ENCODE results near the gene LRRC7.
A peak's percentile ranks its signal among the peaks of the same experiment; 100 is the strongest.
"Not testable (repeated sequence)": the region's sequence is repeated elsewhere in the genome, so short reads cannot be mapped to it uniquely, and the experiment has no call there.

LRRC7 gene

DNA sequence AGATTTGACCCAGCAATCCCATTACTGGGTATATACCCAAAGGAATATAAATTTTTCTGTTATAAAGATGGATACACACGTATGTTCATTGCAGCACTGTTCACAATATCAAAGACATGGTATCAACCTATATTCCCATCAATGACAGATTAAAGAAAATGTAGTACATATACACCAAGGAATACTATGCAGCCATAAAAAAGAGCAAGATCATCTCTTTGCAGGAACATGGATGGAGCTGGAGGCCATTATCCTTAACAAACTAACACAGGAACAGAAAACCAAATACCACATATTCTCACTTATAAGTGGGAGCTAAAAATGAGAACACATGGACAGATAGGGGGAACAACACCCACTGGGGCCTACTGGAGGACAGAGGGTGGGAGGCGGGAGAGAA lies 394.7 kb downstream of the LRRC7 start:
- not testable (repeated sequence) for DNase-seq (ENCODE audit: low read depth in 2 of 2)

GRCh38 chr1:69967245-69967766 lies 399.6 kb downstream of the LRRC7 start:
- DNase-seq (ENCODE audit: low read depth in 2 of 2) = no peak

DNA sequence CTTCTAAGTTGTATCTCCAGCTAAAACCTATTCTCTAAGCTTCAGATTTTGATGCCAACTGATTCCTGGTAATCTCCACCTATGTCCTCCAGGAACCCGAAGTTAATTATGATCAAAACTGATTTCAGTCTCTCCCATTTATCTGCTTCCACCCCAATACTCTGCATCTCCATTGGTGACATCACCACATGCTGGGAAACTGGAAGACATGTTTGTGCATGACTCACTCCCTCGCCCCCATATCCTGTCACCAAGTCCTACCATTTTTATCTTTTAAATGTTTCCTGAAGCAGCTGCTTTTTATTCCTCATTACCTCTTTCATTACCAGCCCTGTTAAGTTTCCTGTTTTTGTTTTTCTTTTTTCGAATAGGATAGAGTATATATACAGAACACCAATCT lies 409.2 kb downstream of the LRRC7 start:
- DNase-seq (ENCODE audit: low read depth in 2 of 2) = no peak

GRCh38 chr1:69982992-69983391 lies 415.3 kb downstream of the LRRC7 start:
- DNase-seq (ENCODE audit: low read depth in 2 of 2) = peak in 1 of 2 experiments; percentile 23

DNA sequence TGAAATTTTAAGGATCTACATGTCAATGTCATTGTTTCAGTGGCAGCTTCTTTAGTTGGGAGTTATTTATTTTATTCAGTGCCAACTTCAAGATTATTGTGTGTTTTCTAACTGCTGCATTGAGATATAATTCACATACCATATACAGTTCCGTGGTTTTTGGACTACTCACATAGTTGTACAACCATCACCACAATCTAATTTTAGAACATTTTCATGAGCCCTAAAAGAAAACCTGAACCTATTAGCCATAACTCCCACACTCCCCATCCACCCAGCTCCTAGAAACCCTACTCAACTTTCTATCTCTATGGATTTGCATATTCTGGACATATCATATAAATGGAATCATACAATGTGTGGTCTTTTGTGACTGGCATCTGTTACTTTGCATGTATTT lies 417.7 kb downstream of the LRRC7 start:
- no peak for DNase-seq (ENCODE audit: low read depth in 2 of 2)

GRCh38 chr1:69985901-69986439 lies 418.2 kb downstream of the LRRC7 start:
- no peak for DNase-seq (ENCODE audit: low read depth in 2 of 2)

DNA sequence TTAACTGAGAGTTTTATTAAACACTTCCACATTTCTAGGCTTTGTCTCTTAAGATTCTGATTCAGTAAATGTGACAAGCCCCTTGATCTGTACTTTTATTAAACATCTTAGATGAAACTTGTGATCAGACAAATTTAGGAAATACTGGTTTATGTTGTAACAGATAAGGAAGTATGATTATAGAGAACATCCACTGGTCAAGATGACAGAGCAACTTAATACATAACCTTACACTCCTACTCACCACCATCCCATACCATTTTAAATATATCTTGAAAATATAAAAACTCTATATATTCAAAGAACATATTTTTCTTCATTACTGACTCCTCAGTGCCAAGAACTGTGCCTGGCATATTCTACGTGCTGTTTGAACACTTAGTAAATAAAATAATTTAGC lies 420.2 kb downstream of the LRRC7 start:
- no peak for DNase-seq (ENCODE audit: low read depth in 2 of 2)

DNA sequence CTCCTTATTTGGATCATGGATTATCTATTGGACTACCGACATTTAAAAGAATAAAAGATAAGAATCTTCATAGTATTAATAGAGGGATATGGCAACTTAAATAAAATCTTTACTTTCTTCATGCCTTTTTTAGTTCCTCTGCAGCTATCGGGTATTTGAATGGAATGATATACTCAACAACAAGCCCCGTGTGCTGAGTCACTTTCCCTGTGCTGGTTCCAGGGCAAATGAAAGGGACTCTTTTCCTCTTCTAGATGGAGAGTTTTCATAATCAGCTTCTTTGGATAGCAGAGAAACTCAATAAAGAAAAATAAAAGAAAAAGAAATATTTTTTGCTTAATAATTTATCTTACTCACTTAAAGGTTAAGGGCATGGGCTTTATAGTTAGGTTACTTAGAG lies 423.9 kb downstream of the LRRC7 start:
- no peak for DNase-seq (ENCODE audit: low read depth in 2 of 2)

- DNase-seq (ENCODE audit: low read depth in 2 of 2) = no peak
Observed at GRCh38 chr1:69992594-69992993, 424.9 kb downstream of the LRRC7 start.

- peak; percentile 47 for DNase-seq (ENCODE audit: low read depth in 2 of 2)
Observed at GRCh38 chr1:69993810-69994209, 426.1 kb downstream of the LRRC7 start.

DNA sequence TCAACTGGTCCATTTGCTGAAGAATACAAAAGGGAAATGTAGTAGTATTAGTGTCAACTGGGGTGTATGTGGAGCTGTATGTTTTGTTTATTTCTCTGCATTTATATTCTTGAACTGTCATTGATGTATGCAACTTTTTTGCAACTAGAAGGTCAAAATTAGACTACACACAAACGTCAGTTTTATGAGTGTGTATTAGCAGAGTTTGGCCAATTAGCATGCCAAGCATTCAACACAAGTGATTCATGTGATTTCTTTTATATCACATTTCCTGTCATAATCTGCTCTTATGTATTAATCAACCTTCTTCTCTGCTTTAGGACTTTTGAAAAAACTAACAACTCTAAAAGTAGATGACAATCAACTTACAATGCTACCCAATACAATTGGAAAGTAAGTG lies 426.5 kb downstream of the LRRC7 start:
- peak in 1 of 2 experiments; percentile 34 for DNase-seq (ENCODE audit: low read depth in 2 of 2)

GRCh38 chr1:69998847-69999246 lies 431.1 kb downstream of the LRRC7 start:
- DNase-seq (ENCODE audit: low read depth in 2 of 2) = no peak

DNA sequence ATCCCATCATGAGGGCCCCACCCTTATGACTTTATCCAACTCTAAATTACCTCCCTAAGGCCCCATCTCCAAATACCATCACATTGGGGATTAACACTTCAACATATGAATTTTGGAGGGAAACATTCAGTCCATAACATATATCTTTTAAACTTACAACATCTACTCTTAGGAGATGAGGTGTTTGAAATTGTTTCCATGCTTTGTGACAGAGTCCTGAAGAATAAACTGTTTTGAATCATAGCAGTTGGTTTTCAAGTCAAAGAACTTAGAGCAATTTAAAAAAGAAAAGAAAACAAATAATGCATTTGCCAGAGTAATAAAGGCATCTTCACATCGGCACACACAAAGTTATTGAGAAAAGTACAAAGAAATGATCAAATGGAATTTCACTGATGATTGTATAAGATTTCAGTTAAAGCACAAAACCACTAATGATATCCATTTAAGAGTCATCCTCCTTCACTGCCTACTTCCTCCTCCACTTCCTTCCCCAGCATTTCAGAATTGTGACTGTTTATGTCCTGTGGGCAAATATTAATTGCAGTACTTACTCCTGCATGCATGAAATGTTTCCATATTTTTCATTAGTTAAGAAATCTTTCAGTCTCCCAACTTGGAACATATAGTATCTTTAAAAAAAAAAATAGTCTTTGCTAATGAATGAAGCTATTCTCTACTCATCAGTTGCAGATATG lies 435.6 kb downstream of the LRRC7 start:
- DNase-seq (ENCODE audit: low read depth in 2 of 2) = no peak

DNA sequence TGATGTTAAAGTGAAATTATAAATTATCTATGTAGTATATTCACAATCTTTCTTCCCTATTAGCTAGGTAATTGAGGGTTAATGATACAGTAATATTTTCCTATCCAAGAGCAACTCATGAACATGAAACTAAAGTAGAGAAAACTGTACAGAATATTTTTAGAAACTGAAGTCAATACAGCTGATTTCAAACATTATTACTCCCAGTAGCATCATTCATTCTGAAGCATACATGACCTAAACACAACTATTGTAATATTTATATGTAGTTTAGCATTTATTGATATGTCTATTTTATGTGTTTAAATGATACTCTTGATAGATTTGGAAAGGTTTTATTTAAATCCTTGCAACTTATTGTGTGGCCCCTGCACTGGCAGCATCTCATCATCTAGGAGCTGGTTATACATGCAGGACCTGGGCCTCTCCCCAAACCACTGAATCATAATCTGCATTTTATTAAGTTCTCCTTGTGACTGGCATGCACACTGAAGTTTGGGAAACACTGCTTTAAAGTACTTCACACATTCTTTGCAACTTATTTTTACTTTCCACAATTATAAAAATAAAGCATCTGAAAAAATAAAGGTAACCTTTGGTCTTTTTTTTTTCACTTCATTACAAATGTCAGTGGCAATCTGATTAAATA lies 437.8 kb downstream of the LRRC7 start:
- DNase-seq (ENCODE audit: low read depth in 2 of 2) = no peak

DNA sequence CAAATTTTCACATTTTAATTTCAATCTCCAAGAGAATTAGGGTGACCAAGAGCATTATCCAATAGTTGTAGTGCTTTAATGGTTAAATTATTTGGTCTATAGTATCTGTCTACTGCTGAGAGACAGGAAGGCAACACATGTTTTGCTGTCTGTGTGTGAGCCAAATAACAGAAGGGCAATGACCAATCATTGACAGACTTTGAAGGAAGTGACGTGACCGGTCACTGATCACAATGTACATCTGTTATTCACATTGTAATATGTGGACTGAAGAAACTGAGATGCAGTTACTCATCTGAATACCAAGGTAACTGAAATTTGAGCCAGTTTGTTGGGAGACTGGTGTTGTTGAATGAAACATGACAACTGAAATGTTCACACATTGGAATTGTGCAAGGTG lies 440.9 kb downstream of the LRRC7 start:
- no peak for DNase-seq (ENCODE audit: low read depth in 2 of 2)

- no peak for DNase-seq (ENCODE audit: low read depth in 2 of 2)
Observed at GRCh38 chr1:70017770-70018169, 450.0 kb downstream of the LRRC7 start.

- DNase-seq (ENCODE audit: low read depth in 2 of 2) = no peak
Observed at GRCh38 chr1:70024272-70024671, 456.6 kb downstream of the LRRC7 start.

DNA sequence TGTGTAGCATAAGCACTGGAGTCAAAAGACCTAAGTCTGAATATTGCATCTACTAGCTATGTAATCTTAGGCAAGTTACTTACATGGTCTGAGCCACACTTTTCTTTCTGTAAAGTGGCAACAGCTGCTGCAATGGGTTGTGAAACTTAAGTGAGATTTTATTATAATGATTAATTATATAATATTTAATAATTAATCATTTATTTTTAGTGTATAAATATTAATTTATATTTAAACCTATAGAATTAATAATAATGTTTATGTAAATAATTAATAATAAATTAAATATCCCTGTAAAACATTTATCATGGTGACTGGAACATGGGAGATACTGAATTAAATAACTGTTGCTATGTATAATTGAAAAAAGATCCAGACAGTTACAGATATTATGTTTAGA lies 457.3 kb downstream of the LRRC7 start:
- DNase-seq (ENCODE audit: low read depth in 2 of 2) = no peak

- no peak for DNase-seq (ENCODE audit: low read depth in 2 of 2)
Observed at GRCh38 chr1:70025846-70026245, 458.1 kb downstream of the LRRC7 start.

DNA sequence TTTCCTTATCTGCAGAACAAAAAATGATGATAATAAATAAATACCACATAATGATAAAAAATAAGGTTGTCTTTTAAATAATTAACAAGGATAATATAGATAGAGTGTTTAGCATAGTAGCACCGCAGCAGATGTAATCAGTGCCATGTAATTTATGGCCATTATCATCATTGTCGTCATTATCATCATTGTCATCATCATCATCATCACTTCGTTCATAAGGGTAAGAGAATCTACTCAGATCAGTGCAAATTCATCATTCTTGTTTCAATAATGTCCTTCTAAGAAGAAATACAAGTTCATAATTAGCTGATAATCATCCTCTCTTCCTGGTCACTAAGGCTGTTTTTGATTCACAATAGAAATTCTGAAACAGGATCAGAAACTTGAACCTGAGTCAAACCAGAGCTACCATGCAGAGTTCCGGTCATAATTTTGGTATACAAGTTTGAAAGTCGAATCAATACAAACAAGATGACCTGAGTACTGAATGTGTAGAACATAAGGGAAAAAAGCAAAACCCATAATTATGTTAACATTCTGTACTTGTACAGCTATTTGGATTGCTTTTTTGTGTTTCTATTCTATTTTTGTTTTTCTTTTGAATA lies 465.6 kb downstream of the LRRC7 start:
- no peak for DNase-seq (ENCODE audit: low read depth in 2 of 2)

DNA sequence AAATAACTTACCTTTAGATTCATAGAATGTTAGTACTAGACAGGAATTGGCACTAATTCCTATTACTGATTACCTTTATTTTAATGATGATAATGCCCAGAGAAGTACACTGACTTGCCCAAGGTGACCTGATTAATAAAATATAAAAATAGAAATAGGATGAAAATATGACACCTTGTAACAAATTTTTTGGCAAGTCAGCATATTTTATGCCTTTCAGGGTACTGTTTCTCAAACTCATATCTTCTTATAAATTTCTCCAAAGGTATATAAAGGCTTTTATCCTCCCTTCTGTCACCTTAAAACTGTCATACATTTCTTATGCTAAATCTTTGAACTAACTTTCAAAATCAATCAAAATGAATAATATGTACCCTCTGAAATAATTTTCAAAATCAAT lies 466.2 kb downstream of the LRRC7 start:
- no peak for DNase-seq (ENCODE audit: low read depth in 2 of 2)

- DNase-seq (ENCODE audit: low read depth in 2 of 2) = peak; percentile 46 to 55
Observed at GRCh38 chr1:70034403-70034802, 466.7 kb downstream of the LRRC7 start.

DNA sequence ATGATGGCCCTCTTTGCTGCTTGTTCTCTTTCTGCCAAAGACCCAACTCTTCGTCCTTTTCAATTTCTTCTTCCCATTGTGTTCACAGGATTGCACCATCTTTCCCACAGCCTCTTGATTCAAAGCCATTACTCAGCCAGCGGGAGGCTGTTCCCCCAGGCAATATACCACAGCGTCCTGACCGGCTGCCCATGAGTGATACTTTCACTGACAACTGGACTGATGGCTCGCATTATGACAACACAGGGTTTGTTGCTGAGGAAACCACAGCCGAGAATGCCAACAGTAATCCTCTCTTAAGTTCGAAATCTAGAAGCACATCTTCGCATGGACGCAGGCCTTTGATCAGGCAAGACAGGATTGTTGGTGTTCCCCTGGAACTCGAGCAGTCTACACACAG lies 470.3 kb downstream of the LRRC7 start:
- DNase-seq (ENCODE audit: low read depth in 2 of 2) = no peak
